PFSK-1 (cell line): ENCODE data around the gene SLC7A1.

ENCODE experiments used
- FOXP2 ChIP-seq: optimal IDR thresholded peaks from 2 replicates; pipeline ENCODE3; 2011; ENCODE audit warnings: borderline replicate concordance, control low read depth, inconsistent platforms; ENCODE audit not compliant: insufficient read depth; ENCODE audit errors: extremely low read length, extremely low read depth
- POLR2AphosphoS5 ChIP-seq: IDR thresholded peaks from 2 replicates; pipeline ENCODE4 v1.6.1; 2012; ENCODE audit warnings: low read depth, mild to moderate bottlenecking, control low read depth, low read length, moderate library complexity
- SIN3A ChIP-seq: IDR thresholded peaks from 2 replicates; pipeline ENCODE4 v1.6.1; 2012; ENCODE audit warnings: mild to moderate bottlenecking, low read length, moderate library complexity, borderline replicate concordance; ENCODE audit not compliant: insufficient read depth
- TAF1 ChIP-seq: IDR thresholded peaks from 2 replicates; pipeline ENCODE4 v1.6.1; 2012; ENCODE audit warnings: low read length, control low read depth, borderline replicate concordance; ENCODE audit not compliant: insufficient read depth
- TF ChIP-seq, protein P1 (sequence below), 2 experiments: IDR thresholded peaks; 2 replicates each; pipeline versions ENCODE4 v1.6.1 to v1.8.0; 2011 to 2012; ENCODE audit warnings: low read depth in 2 of 2, low read length in 2 of 2, control low read depth in 1 of 2, inconsistent platforms in 1 of 2, mild to moderate bottlenecking in 1 of 2, moderate library complexity in 1 of 2; ENCODE audit not compliant: insufficient read depth in 1 of 2

Gene SLC7A1

DNA sequence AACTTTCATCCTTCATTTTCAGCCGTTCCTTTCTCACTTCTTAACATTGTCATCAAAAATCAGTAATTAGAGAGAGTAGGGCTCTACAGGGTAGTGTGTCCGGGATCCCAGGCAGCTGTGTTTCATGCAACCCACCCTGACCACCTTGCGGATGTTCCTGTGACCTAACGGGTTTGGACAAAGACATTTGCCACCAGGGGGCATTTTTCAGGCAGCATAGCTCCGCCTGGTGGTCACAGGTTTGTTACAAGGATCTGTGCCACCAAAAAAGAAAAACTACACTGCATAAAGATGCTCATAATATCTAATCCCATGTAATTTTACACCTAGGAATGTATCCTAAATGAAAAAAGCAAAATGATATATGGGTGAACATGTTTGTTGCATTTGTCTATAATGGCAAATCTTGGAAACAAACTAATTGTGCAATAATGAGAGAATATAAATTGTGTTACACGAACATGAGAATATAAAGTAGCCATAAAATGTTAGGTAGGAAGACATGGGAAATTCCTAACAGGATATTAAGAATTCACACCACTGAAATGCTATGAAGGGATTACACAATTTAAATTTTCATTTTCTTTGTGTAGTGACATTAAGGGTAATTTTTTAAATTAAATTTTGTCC, 123.0 kb downstream of the SLC7A1 start:
- no peak for TF ChIP-seq FOXP2
- TF ChIP-seq SIN3A: no peak
- no peak for TF ChIP-seq POLR2AphosphoS5
- TF ChIP-seq, protein P1, sequence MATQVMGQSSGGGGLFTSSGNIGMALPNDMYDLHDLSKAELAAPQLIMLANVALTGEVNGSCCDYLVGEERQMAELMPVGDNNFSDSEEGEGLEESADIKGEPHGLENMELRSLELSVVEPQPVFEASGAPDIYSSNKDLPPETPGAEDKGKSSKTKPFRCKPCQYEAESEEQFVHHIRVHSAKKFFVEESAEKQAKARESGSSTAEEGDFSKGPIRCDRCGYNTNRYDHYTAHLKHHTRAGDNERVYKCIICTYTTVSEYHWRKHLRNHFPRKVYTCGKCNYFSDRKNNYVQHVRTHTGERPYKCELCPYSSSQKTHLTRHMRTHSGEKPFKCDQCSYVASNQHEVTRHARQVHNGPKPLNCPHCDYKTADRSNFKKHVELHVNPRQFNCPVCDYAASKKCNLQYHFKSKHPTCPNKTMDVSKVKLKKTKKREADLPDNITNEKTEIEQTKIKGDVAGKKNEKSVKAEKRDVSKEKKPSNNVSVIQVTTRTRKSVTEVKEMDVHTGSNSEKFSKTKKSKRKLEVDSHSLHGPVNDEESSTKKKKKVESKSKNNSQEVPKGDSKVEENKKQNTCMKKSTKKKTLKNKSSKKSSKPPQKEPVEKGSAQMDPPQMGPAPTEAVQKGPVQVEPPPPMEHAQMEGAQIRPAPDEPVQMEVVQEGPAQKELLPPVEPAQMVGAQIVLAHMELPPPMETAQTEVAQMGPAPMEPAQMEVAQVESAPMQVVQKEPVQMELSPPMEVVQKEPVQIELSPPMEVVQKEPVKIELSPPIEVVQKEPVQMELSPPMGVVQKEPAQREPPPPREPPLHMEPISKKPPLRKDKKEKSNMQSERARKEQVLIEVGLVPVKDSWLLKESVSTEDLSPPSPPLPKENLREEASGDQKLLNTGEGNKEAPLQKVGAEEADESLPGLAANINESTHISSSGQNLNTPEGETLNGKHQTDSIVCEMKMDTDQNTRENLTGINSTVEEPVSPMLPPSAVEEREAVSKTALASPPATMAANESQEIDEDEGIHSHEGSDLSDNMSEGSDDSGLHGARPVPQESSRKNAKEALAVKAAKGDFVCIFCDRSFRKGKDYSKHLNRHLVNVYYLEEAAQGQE (IDR thresholded peaks at IDR 0.05; ENCODE audit: insufficient read depth in 1 of 2, low read depth in 2 of 2, low read length in 2 of 2): no peak
- no peak for TF ChIP-seq TAF1

DNA sequence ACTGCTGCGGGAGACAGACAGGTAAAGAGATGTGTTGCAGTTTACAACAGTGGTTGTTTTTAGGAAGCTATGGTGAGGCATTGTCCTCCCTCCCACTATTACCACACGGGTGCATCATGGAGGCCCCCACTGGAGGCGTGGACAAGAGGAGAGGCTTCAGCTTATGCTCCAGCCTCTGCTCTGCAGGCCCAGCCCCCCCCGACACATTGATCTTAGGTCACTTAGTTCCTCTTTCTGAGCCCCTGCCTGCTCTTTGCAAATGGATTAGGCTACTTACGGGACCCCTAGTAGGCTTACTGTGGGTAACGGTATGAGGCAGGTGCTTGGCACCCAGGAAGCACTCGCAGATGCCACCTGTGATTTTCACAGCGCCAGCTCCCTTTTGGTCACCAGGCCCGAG, 123.9 kb downstream of the SLC7A1 start:
- TF ChIP-seq, protein P1 (IDR thresholded peaks at IDR 0.05; ENCODE audit: insufficient read depth in 1 of 2, low read depth in 2 of 2, low read length in 2 of 2): no peak
- TF ChIP-seq POLR2AphosphoS5: no peak

DNA sequence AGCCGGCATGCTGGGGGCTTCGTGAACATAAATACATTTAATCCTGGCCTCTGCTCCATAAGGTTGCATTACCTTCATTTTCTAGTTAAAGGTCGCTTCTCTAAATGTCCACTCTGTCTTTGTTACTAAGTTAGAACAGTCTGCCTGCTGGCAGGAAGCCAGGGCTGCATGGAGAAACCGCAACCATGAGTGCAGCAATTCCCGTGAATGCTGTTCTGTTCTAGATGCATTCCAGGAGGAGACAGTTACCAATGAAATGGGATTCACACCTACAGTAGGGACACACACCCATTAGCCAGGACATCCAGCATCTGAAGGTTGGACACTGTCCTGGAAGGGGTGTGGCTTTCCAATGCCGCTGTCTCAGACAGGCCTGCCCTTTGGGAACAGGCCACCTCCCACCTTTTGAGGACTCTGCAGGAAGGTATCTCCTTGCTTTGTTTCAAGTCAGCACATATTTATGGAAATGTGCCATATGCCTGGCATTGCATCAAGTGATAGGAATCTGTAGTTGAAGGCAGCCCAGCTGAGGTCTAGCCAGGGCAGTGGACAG, 129.7 kb downstream of the SLC7A1 start:
- TF ChIP-seq FOXP2 (no peak), SIN3A (no peak), TAF1 (no peak), POLR2AphosphoS5 (no peak)
- TF ChIP-seq, protein P1 (IDR thresholded peaks at IDR 0.05; ENCODE audit: insufficient read depth in 1 of 2, low read depth in 2 of 2, low read length in 2 of 2): no peak

DNA sequence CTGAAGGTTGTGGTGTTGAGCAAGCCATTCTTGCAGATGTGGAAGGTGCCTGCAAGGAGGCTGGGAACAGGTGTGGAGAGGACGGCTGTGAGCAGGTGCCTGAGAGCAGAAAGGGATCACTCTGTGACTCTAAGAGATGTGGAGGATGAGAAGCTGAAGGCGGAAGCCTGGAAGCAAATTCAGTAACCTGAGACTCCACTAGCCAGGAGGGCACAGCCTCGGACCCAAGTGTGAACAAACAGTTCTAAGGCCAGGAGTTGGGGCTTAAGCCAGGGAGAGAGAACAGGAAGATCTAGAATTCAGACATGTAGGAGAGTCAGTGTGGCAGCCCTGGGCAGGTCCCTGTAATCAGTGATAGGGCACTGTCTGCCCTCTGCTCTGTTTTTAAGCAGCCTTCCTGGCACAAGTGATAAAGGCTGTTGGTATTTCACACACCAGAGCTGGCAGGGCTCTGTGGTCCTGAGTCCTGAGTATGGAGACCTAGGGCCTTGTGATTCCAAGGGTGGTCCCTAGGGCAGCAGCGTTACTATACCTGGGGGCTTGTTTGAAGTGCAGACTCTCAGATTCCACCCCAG, 131.3 kb downstream of the SLC7A1 start:
- no peak for TF ChIP-seq SIN3A
- TF ChIP-seq TAF1: no peak
- no peak for TF ChIP-seq FOXP2
- TF ChIP-seq POLR2AphosphoS5: no peak
- TF ChIP-seq, protein P1 (IDR thresholded peaks at IDR 0.05; ENCODE audit: insufficient read depth in 1 of 2, low read depth in 2 of 2, low read length in 2 of 2): no peak
